ENCODE results near the gene ILDR1. TPM values are rescaled to one million over a fixed set of nuclear protein-coding genes. Genes with fewer than 3 reads are reported as not detected.

Gene ILDR1
- total and polyA plus RNA-seq, 10 of the 15 experiments (the other 5 are each of a cell fraction or from before 2014, with no cell fraction given): 1.3 to 12.0 (median 7.0) TPM

- TF ChIP-seq, protein P1, sequence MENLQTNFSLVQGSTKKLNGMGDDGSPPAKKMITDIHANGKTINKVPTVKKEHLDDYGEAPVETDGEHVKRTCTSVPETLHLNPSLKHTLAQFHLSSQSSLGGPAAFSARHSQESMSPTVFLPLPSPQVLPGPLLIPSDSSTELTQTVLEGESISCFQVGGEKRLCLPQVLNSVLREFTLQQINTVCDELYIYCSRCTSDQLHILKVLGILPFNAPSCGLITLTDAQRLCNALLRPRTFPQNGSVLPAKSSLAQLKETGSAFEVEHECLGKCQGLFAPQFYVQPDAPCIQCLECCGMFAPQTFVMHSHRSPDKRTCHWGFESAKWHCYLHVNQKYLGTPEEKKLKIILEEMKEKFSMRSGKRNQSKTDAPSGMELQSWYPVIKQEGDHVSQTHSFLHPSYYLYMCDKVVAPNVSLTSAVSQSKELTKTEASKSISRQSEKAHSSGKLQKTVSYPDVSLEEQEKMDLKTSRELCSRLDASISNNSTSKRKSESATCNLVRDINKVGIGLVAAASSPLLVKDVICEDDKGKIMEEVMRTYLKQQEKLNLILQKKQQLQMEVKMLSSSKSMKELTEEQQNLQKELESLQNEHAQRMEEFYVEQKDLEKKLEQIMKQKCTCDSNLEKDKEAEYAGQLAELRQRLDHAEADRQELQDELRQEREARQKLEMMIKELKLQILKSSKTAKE (IDR thresholded peaks at IDR 0.05; ENCODE audit: low read depth, poor library complexity, severe bottlenecking): peak; percentile 73
- TF ChIP-seq BCL3 (IDR thresholded peaks at IDR 0.05; ENCODE audit: borderline replicate concordance, insufficient read depth, low read depth, low read length, poor library complexity, severe bottlenecking): peak; percentile 62
- TF ChIP-seq YBX1 (IDR thresholded peaks at IDR 0.05): no peak
- TF ChIP-seq EP300 (IDR thresholded peaks at IDR 0.05; ENCODE audit: borderline replicate concordance in 1 of 2, control insufficient read depth in 1 of 2, low read depth in 2 of 2, low read length in 2 of 2): peak; percentile 66 to 83; a peak in 3 of 4 replicates
- TF ChIP-seq, protein P2, sequence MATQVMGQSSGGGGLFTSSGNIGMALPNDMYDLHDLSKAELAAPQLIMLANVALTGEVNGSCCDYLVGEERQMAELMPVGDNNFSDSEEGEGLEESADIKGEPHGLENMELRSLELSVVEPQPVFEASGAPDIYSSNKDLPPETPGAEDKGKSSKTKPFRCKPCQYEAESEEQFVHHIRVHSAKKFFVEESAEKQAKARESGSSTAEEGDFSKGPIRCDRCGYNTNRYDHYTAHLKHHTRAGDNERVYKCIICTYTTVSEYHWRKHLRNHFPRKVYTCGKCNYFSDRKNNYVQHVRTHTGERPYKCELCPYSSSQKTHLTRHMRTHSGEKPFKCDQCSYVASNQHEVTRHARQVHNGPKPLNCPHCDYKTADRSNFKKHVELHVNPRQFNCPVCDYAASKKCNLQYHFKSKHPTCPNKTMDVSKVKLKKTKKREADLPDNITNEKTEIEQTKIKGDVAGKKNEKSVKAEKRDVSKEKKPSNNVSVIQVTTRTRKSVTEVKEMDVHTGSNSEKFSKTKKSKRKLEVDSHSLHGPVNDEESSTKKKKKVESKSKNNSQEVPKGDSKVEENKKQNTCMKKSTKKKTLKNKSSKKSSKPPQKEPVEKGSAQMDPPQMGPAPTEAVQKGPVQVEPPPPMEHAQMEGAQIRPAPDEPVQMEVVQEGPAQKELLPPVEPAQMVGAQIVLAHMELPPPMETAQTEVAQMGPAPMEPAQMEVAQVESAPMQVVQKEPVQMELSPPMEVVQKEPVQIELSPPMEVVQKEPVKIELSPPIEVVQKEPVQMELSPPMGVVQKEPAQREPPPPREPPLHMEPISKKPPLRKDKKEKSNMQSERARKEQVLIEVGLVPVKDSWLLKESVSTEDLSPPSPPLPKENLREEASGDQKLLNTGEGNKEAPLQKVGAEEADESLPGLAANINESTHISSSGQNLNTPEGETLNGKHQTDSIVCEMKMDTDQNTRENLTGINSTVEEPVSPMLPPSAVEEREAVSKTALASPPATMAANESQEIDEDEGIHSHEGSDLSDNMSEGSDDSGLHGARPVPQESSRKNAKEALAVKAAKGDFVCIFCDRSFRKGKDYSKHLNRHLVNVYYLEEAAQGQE (IDR thresholded peaks at IDR 0.05; ENCODE audit: low read depth, low read length): no peak
- TF ChIP-seq SUPT20H (IDR thresholded peaks at IDR 0.05; ENCODE audit: borderline replicate concordance, control insufficient read depth, low read depth, low read length): no peak
- peak; percentile 83 for TF ChIP-seq IKZF1 (conservative IDR thresholded peaks at IDR 0.05)
- 0 out of 2 replicates have a peak, but pooled peaks have one; percentile 9 for TF ChIP-seq ZBED1 (IDR thresholded peaks at IDR 0.05; ENCODE audit: borderline replicate concordance)
- no peak for TF ChIP-seq SP1 (IDR thresholded peaks at IDR 0.05; ENCODE audit: low read depth, low read length)
- TF ChIP-seq, protein P3, sequence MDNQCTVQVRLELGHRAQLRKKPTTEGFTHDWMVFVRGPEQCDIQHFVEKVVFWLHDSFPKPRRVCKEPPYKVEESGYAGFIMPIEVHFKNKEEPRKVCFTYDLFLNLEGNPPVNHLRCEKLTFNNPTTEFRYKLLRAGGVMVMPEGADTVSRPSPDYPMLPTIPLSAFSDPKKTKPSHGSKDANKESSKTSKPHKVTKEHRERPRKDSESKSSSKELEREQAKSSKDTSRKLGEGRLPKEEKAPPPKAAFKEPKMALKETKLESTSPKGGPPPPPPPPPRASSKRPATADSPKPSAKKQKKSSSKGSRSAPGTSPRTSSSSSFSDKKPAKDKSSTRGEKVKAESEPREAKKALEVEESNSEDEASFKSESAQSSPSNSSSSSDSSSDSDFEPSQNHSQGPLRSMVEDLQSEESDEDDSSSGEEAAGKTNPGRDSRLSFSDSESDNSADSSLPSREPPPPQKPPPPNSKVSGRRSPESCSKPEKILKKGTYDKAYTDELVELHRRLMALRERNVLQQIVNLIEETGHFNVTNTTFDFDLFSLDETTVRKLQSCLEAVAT (IDR thresholded peaks at IDR 0.05): peak; percentile 52
- TF ChIP-seq CREB1 (IDR thresholded peaks at IDR 0.05; ENCODE audit: low read depth): peak; percentile 63; the same call in 1 of the 2 replicates
- TF ChIP-seq CHD1 (IDR thresholded peaks at IDR 0.05; ENCODE audit: low read depth, low read length): no peak
- peak; percentile 56 for TF ChIP-seq DPF2 (IDR thresholded peaks at IDR 0.05)
- no peak for TF ChIP-seq MTA3 (IDR thresholded peaks at IDR 0.05; ENCODE audit: borderline replicate concordance, low read length)
- peak; percentile 89 for TF ChIP-seq RUNX3 (IDR thresholded peaks at IDR 0.05; ENCODE audit: low read length)
- TF ChIP-seq CEBPZ (IDR thresholded peaks at IDR 0.05; ENCODE audit: low read depth, low read length): no peak
Observed at GRCh38 chr3:122019493-122019892, 2.6 kb downstream of the ILDR1 start (continued).
